ENCODE data around the gene ATP6V0D1. TPM values are rescaled to one million over a fixed set of nuclear protein-coding genes. Genes with fewer than 3 reads are reported as not detected.

ATP6V0D1 gene
- total and polyA plus RNA-seq, 4 experiments from 2014 or later = 42.8 to 133 (median 70.9) TPM

DNA sequence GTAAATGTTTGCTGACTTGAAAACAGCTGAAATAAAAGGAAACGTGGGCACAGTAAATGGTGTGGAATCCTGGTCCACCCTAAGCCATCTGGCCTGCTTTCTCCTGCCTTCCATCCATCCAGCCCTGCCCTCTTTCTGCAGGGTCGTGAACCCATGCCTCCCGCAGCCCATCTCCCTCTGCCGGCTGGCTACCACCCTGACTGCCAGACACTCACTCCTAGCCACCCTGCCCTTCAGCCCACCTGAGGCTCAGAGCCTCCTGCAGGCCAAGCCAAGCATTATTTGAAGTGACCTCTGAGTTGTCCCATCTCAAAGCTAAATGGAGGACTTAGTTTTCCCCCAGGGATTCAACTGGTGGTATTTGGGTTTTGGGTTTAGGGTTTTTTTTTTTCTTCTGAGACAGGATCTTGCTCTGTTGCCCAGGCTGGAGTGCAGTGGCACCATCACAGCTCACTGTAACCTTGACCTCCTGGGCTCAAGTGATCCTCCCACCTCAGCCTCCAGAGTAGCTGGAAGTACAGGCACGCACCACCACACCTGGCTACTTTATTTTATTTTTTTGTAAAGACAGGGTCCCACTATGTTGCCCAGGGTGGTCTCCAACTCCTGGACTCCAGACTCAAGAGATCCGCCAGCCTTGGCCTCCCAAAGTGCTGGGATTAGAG, 73.0 kb downstream of the ATP6V0D1 start:
- Mint-ChIP-seq H3K27me3 (peaks cover 4 to 14% of the 10 kb centered on the region in 2 donors), H3K27ac (no peak overlapping the region), H3K4me3 (no peak overlapping the region), H3K4me1 (no peaks in the 10 kb centered on the region), H3K9me3 (no peaks in the 10 kb centered on the region), H3K36me3 (no peaks in the 10 kb centered on the region)
- Histone ChIP-seq H3K27me3 (ENCODE audit: insufficient read depth, low read length) (no peaks in the 10 kb centered on the region), H3K4me3 (ENCODE audit: low read length in 2 of 2) (no peak overlapping the region), H3K9me3 (ENCODE audit: control insufficient read depth in 1 of 2, low read length in 2 of 2) (no peaks in the 10 kb centered on the region), H3K27ac (ENCODE audit: low read depth, low read length) (no peak overlapping the region), H3K4me1 (ENCODE audit: insufficient read depth, low read length) (no peaks in the 10 kb centered on the region), H3K36me3 (ENCODE audit: insufficient read depth, low read length) (no peaks in the 10 kb centered on the region)
- intact Hi-C loops (cut with micrococcal nuclease) = no loop called here
- CTCF ChIA-PET (ENCODE audit: partially characterized antibody) = interaction anchor here (1.6 kb wide), 1 partner anchor 9 kb away, joined by 6 read pairs; no protein-coding TSS in a partner anchor
- POLR2A ChIA-PET (ENCODE audit: partially characterized antibody) = no interaction called here
- no peak for DNase-seq

DNA sequence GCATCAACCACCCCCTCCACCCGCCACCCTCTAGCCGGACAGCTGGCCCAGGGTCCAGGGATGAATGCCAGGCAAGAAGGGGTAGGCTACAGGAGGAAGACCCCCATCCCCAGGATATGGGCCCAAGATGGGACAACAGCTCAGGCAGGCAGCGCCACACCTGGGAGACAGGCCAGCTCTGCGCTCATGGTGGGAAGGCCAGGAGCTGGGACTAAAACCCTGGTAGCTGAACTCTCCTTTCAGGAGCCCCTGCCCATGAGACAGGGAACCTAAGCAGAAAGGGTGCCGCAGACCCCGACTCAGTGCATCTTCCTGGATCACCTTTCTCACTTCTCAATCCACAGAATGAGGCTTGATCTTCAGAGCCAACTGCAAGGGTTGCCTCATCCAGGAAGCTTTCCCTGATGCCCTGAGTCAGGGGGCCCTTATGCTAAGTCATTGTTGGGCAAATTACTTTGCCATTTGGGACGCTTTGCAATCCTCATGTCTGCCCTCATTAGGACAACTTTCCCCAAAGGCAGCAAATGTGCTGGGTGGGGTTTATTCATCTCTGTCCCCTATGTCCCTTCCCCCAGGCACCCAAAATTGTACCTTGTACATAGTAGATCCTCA, 73.7 kb downstream of the ATP6V0D1 start:
- intact Hi-C loops (cut with micrococcal nuclease) = no loop called here
- H3K36me3 Mint-ChIP-seq = no peaks in the 10 kb centered on the region
- H3K27me3 ChIP-seq (ENCODE audit: insufficient read depth, low read length) = no peaks in the 10 kb centered on the region
- ChIA-PET POLR2A (ENCODE audit: partially characterized antibody) (no interaction called here), CTCF (ENCODE audit: partially characterized antibody) (interaction anchor here (1.6 kb wide), 1 partner anchor 8 kb away, joined by 6 read pairs; no protein-coding TSS in a partner anchor)
- H3K27me3 Mint-ChIP-seq = peaks cover 4 to 18% of the 10 kb centered on the region in 2 donors
- H3K4me3 ChIP-seq (ENCODE audit: low read length in 2 of 2) = no peak overlapping the region
- no peaks in the 10 kb centered on the region for H3K4me1 ChIP-seq (ENCODE audit: insufficient read depth, low read length)
- no peak for DNase-seq
- H3K27ac Mint-ChIP-seq = no peak overlapping the region
- no peak overlapping the region for H3K27ac ChIP-seq (ENCODE audit: low read depth, low read length)
- H3K4me1 Mint-ChIP-seq = no peaks in the 10 kb centered on the region
- no peaks in the 10 kb centered on the region for H3K9me3 ChIP-seq (ENCODE audit: control insufficient read depth in 1 of 2, low read length in 2 of 2)
- no peaks in the 10 kb centered on the region for H3K36me3 ChIP-seq (ENCODE audit: insufficient read depth, low read length)
- no peaks in the 10 kb centered on the region for H3K9me3 Mint-ChIP-seq
- H3K4me3 Mint-ChIP-seq = no peak overlapping the region

GRCh38 chr16:67406111-67406971, 74.6 kb downstream of the ATP6V0D1 start:
- H3K27me3 ChIP-seq (ENCODE audit: insufficient read depth, low read length) = no peaks in the 10 kb centered on the region
- H3K4me1 ChIP-seq (ENCODE audit: insufficient read depth, low read length) = no peaks in the 10 kb centered on the region
- Mint-ChIP-seq H3K36me3 (no peaks in the 10 kb centered on the region), H3K4me1 (no peaks in the 10 kb centered on the region), H3K9me3 (no peaks in the 10 kb centered on the region), H3K4me3 (no peak overlapping the region), H3K27me3 (peaks cover 4 to 17% of the 10 kb centered on the region in 2 donors), H3K27ac (peak overlapping the region in 1 of 7 donors; percentile 10)
- ChIA-PET POLR2A (ENCODE audit: partially characterized antibody) (no interaction called here), CTCF (ENCODE audit: partially characterized antibody) (no interaction called here)
- no peaks in the 10 kb centered on the region for H3K9me3 ChIP-seq (ENCODE audit: control insufficient read depth in 1 of 2, low read length in 2 of 2)
- no peak overlapping the region for H3K27ac ChIP-seq (ENCODE audit: low read depth, low read length)
- no peak for DNase-seq
- intact Hi-C loops (cut with micrococcal nuclease) = no loop called here
- no peak overlapping the region for H3K4me3 ChIP-seq (ENCODE audit: low read length in 2 of 2)
- H3K36me3 ChIP-seq (ENCODE audit: insufficient read depth, low read length) = no peaks in the 10 kb centered on the region

- no peaks in the 10 kb centered on the region for H3K4me1 Mint-ChIP-seq
- H3K27me3 Mint-ChIP-seq = peaks cover 1 to 14% of the 10 kb centered on the region in 2 donors
- no peaks in the 10 kb centered on the region for H3K4me1 ChIP-seq (ENCODE audit: insufficient read depth, low read length)
- no peaks in the 10 kb centered on the region for H3K36me3 ChIP-seq (ENCODE audit: insufficient read depth, low read length)
- H3K27ac Mint-ChIP-seq = no peak overlapping the region
- H3K36me3 Mint-ChIP-seq = no peaks in the 10 kb centered on the region
- H3K4me3 ChIP-seq (ENCODE audit: low read length in 2 of 2) = no peak overlapping the region
- DNase-seq = no peak
- intact Hi-C loops (cut with micrococcal nuclease) = no loop called here
- H3K9me3 Mint-ChIP-seq = no peaks in the 10 kb centered on the region
- CTCF ChIA-PET (ENCODE audit: partially characterized antibody) = no interaction called here
- H3K27ac ChIP-seq (ENCODE audit: low read depth, low read length) = no peak overlapping the region
- no peak overlapping the region for H3K4me3 Mint-ChIP-seq
- H3K9me3 ChIP-seq (ENCODE audit: control insufficient read depth in 1 of 2, low read length in 2 of 2) = no peaks in the 10 kb centered on the region
- POLR2A ChIA-PET (ENCODE audit: partially characterized antibody) = no interaction called here
- no peaks in the 10 kb centered on the region for H3K27me3 ChIP-seq (ENCODE audit: insufficient read depth, low read length)
Measured at GRCh38 chr16:67405336-67405735, 75.6 kb downstream of the ATP6V0D1 start.

DNA sequence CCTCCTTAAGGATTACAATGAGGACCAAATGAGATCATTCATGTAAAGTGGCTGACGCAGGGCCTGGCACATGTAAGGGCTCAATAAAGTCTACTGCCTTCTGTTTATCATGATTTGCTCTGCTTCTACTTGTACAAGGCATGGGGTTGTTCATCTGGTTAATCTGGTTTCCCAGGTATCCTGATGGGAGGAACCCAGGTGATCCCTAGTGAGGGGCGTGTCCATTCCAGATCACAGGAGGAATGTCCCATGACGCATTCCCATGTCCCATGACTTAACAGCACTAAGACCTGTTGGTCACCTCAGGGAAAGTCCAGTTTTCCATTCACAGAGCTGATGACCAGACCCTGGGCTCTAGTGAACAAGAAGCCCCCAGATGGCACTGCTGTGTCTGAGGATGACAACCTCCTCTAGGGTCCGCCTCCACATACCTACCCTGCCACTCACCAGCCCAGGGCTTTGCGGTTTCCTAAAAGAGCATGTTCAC, 76.2 kb downstream of the ATP6V0D1 start:
- CTCF ChIA-PET (ENCODE audit: partially characterized antibody) = no interaction called here
- H3K4me3 ChIP-seq (ENCODE audit: low read length in 2 of 2) = no peak overlapping the region
- Mint-ChIP-seq H3K4me3 (no peak overlapping the region), H3K36me3 (no peaks in the 10 kb centered on the region), H3K9me3 (no peaks in the 10 kb centered on the region), H3K27ac (no peak overlapping the region), H3K4me1 (no peaks in the 10 kb centered on the region), H3K27me3 (peaks cover 1 to 14% of the 10 kb centered on the region in 2 donors)
- no peak for DNase-seq
- no peaks in the 10 kb centered on the region for H3K27me3 ChIP-seq (ENCODE audit: insufficient read depth, low read length)
- intact Hi-C loops (cut with micrococcal nuclease) = no loop called here
- no peaks in the 10 kb centered on the region for H3K4me1 ChIP-seq (ENCODE audit: insufficient read depth, low read length)
- no peak overlapping the region for H3K27ac ChIP-seq (ENCODE audit: low read depth, low read length)
- no peaks in the 10 kb centered on the region for H3K9me3 ChIP-seq (ENCODE audit: control insufficient read depth in 1 of 2, low read length in 2 of 2)
- no peaks in the 10 kb centered on the region for H3K36me3 ChIP-seq (ENCODE audit: insufficient read depth, low read length)
- POLR2A ChIA-PET (ENCODE audit: partially characterized antibody) = no interaction called here

GRCh38 chr16:67403976-67404555, 76.9 kb downstream of the ATP6V0D1 start:
- Histone ChIP-seq H3K4me3 (ENCODE audit: low read length in 2 of 2) (no peak overlapping the region), H3K27me3 (ENCODE audit: insufficient read depth, low read length) (no peaks in the 10 kb centered on the region), H3K4me1 (ENCODE audit: insufficient read depth, low read length) (no peaks in the 10 kb centered on the region), H3K9me3 (ENCODE audit: control insufficient read depth in 1 of 2, low read length in 2 of 2) (no peaks in the 10 kb centered on the region), H3K36me3 (ENCODE audit: insufficient read depth, low read length) (no peaks in the 10 kb centered on the region), H3K27ac (ENCODE audit: low read depth, low read length) (no peak overlapping the region)
- H3K27me3 Mint-ChIP-seq = peaks cover 1 to 11% of the 10 kb centered on the region in 2 donors
- no peaks in the 10 kb centered on the region for H3K9me3 Mint-ChIP-seq
- no peak overlapping the region for H3K27ac Mint-ChIP-seq
- intact Hi-C loops (cut with micrococcal nuclease) = no loop called here
- no peak overlapping the region for H3K4me3 Mint-ChIP-seq
- no peaks in the 10 kb centered on the region for H3K4me1 Mint-ChIP-seq
- ChIA-PET POLR2A (ENCODE audit: partially characterized antibody) (no interaction called here), CTCF (ENCODE audit: partially characterized antibody) (no interaction called here)
- no peaks in the 10 kb centered on the region for H3K36me3 Mint-ChIP-seq
- DNase-seq = no peak

DNA sequence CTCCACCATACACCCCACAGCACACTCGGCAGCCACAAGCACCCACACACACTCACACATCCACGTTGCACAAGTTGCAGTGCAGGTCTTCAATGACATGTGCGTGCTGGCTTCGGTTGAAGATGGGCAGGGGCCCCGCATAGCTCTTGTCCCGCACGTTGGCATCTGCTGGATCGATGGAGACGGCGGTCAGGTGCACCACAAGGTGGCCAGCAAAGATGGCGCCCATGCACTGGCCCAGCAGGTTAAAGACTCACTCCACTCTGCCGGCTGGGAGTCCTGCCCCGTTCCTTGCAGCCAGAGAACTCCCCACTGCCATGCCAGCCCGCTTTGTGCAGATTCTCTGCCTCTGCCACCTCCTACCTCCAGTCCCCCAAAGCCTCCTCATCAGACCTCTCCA, 80.1 kb downstream of the ATP6V0D1 start:
- H3K27me3 ChIP-seq (ENCODE audit: insufficient read depth, low read length) = no peaks in the 10 kb centered on the region
- peaks cover 0 to 1% (median 0%) of the 10 kb centered on the region in 8 donors for H3K9me3 Mint-ChIP-seq
- no peaks in the 10 kb centered on the region for H3K36me3 Mint-ChIP-seq
- no peak overlapping the region for H3K4me3 ChIP-seq (ENCODE audit: low read length in 2 of 2)
- H3K9me3 ChIP-seq (ENCODE audit: control insufficient read depth in 1 of 2, low read length in 2 of 2) = no peaks in the 10 kb centered on the region
- CTCF ChIA-PET (ENCODE audit: partially characterized antibody) = no interaction called here
- H3K27me3 Mint-ChIP-seq = peaks cover 4 to 15% of the 10 kb centered on the region in 2 donors
- no peak overlapping the region for H3K27ac Mint-ChIP-seq
- intact Hi-C loops (cut with micrococcal nuclease) = no loop called here
- DNase-seq = no peak
- H3K27ac ChIP-seq (ENCODE audit: low read depth, low read length) = no peak overlapping the region
- POLR2A ChIA-PET (ENCODE audit: partially characterized antibody) = no interaction called here
- H3K4me1 ChIP-seq (ENCODE audit: insufficient read depth, low read length) = no peaks in the 10 kb centered on the region
- H3K36me3 ChIP-seq (ENCODE audit: insufficient read depth, low read length) = no peaks in the 10 kb centered on the region
- H3K4me1 Mint-ChIP-seq = no peaks in the 10 kb centered on the region
- no peak overlapping the region for H3K4me3 Mint-ChIP-seq
